Right lobe of liver (tissue), 4 donors: ENCODE measurements around the gene F10.

Experiments used
- POLR2A ChIP-seq: fragments of 450-650 bp; IDR thresholded peaks from one replicate; pipeline ENCODE4 v1.6.1; 2017; ENCODE audit warnings: antibody characterized with exemption, mild to moderate bottlenecking
- TF ChIP-seq, protein P1 (sequence below), 4 donors: fragments of 200-600 bp in 3 of 4; fragments of 450-650 bp in 1 of 4; IDR thresholded peaks; one replicate each; pipeline versions ENCODE4 v1.5.1 to v1.8.0; 2016 to 2022; ENCODE audit warnings: antibody characterized with exemption in 4 of 4, mild to moderate bottlenecking in 2 of 4
- donor health status: DM: no; HTN: no; CAD: no.
- donor health status: DM: no; HTN: no; CAD: no.
- donor health status: DM: no; HTN: yes; CAD: no.

DNA sequence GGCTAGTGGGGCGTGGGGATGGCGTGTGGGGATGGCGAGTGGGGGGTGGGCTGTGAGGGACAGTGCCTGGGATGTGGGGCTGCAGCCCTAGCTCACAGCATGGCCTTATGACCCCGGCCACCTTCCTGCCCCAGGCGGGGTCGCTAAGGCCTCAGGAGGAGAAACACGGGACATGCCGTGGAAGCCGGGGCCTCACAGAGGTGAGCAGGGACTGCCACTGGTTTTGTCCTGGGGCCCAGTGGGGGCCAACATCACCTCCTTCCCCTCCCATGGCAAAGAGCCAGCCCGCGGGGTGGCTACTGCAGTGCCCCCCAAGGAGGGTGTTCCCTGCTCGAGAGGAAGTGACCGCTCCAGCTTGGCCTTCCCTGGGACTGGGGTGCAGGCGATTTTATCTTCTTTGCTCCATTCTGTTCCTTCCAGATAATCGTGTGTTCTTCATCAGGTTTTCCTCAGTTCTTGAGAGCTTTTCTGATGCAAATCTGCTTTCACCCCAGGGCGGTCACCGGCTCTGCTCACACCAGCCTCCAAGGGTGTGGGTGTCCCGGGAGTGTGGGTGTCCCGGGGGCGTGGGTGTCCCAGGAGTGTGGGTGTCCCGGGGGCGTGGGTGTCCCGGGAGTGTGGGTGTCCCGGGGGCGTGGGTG, 15.8 kb upstream of the F10 start:
- TF ChIP-seq, protein P1, sequence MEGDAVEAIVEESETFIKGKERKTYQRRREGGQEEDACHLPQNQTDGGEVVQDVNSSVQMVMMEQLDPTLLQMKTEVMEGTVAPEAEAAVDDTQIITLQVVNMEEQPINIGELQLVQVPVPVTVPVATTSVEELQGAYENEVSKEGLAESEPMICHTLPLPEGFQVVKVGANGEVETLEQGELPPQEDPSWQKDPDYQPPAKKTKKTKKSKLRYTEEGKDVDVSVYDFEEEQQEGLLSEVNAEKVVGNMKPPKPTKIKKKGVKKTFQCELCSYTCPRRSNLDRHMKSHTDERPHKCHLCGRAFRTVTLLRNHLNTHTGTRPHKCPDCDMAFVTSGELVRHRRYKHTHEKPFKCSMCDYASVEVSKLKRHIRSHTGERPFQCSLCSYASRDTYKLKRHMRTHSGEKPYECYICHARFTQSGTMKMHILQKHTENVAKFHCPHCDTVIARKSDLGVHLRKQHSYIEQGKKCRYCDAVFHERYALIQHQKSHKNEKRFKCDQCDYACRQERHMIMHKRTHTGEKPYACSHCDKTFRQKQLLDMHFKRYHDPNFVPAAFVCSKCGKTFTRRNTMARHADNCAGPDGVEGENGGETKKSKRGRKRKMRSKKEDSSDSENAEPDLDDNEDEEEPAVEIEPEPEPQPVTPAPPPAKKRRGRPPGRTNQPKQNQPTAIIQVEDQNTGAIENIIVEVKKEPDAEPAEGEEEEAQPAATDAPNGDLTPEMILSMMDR (IDR thresholded peaks at IDR 0.05) = no peak
- TF ChIP-seq POLR2A = no peak
